Loucy (cell line): ENCODE measurements around the gene SMURF1.

Experiments
- H2AFZ ChIP-seq: fragments of 200-600 bp; sonication (generic); 2 replicates; pipeline ENCODE4 v1.6.0; 2016; ENCODE audit warnings: antibody characterized with exemption, mild to moderate bottlenecking, low read length, moderate library complexity
- H3F3A ChIP-seq: fragments of 200-600 bp; 2 replicates; pipeline ENCODE4 v1.6.0; 2016; ENCODE audit warnings: antibody characterized with exemption, low read depth, mild to moderate bottlenecking
- H3K27me3 ChIP-seq: fragments of 200-600 bp; sonication (generic); 2 replicates; pipeline ENCODE4 v1.6.1; 2014; ENCODE audit warnings: low read length, mild to moderate bottlenecking; ENCODE audit not compliant: insufficient read depth, poor library complexity, severe bottlenecking
- H3K36me3 ChIP-seq: fragments of 200-600 bp; sonication (generic); 2 replicates; pipeline ENCODE4 v1.6.1; 2016; ENCODE audit warnings: low read length; ENCODE audit not compliant: insufficient read depth
- H3K4me1 ChIP-seq: fragments of 200-600 bp; sonication (generic); 2 replicates; pipeline ENCODE4 v1.5.1; 2014; ENCODE audit warnings: low read length, mild to moderate bottlenecking; ENCODE audit not compliant: insufficient read depth, poor library complexity, severe bottlenecking
- H3K4me2 ChIP-seq: fragments of 200-600 bp; sonication (generic); 2 replicates; pipeline ENCODE4 v1.6.0; 2014; ENCODE audit warnings: antibody characterized with exemption, low read length, low read depth, mild to moderate bottlenecking; ENCODE audit not compliant: poor library complexity, severe bottlenecking
- H3K4me3 ChIP-seq: fragments of 200-600 bp; sonication (generic); 2 replicates; pipeline ENCODE4 v1.5.1; 2014; ENCODE audit warnings: low read length, mild to moderate bottlenecking, mixed read lengths; ENCODE audit not compliant: poor library complexity, severe bottlenecking
- H3K79me2 ChIP-seq: fragments of 200-600 bp; sonication (generic); 2 replicates; pipeline ENCODE4 v1.6.1; 2014; ENCODE audit warnings: low read length; ENCODE audit not compliant: insufficient read depth
- H3K9ac ChIP-seq: fragments of 200-600 bp; sonication (generic); 2 replicates; pipeline ENCODE4 v1.6.0; 2014; ENCODE audit warnings: mild to moderate bottlenecking, low read depth, low read length, moderate library complexity; ENCODE audit not compliant: poor library complexity, severe bottlenecking
- H3K9me2 ChIP-seq: fragments of 200-600 bp; sonication (generic); replicated peaks from 2 replicates; pipeline ENCODE4 v1.6.1; 2016; ENCODE audit warnings: low read depth, low read length, mixed read lengths
- H3K9me3 ChIP-seq: fragments of 200-600 bp; sonication (generic); 2 replicates; pipeline ENCODE4 v1.6.1; 2014; ENCODE audit warnings: mild to moderate bottlenecking, antibody characterized with exemption, low read length, low read depth; ENCODE audit not compliant: insufficient read depth
- H4K20me1 ChIP-seq: fragments of 200-600 bp; sonication (generic); 2 replicates; pipeline ENCODE4 v1.6.0; 2014; ENCODE audit warnings: antibody characterized with exemption, low read length, mild to moderate bottlenecking; ENCODE audit not compliant: insufficient read depth, poor library complexity, severe bottlenecking
- EZH2phosphoT487 ChIP-seq: fragments of 200-600 bp; IDR thresholded peaks from 2 replicates; pipeline ENCODE4 v1.6.1; 2018; ENCODE audit warnings: antibody characterized with exemption, mild to moderate bottlenecking, moderate library complexity, borderline replicate concordance
- TF ChIP-seq, protein P1 (sequence below): fragments of 200-600 bp; sonication (generic); conservative IDR thresholded peaks from 2 replicates; pipeline ENCODE4 v1.5.1; 2014; ENCODE audit warnings: mild to moderate bottlenecking, antibody characterized with exemption, low read length

The SMURF1 gene

GRCh38 chr7:99024066-99024465, 119.8 kb downstream of the SMURF1 start:
- peaks cover 17% of the 10 kb centered on the region for H3K36me3 ChIP-seq

DNA sequence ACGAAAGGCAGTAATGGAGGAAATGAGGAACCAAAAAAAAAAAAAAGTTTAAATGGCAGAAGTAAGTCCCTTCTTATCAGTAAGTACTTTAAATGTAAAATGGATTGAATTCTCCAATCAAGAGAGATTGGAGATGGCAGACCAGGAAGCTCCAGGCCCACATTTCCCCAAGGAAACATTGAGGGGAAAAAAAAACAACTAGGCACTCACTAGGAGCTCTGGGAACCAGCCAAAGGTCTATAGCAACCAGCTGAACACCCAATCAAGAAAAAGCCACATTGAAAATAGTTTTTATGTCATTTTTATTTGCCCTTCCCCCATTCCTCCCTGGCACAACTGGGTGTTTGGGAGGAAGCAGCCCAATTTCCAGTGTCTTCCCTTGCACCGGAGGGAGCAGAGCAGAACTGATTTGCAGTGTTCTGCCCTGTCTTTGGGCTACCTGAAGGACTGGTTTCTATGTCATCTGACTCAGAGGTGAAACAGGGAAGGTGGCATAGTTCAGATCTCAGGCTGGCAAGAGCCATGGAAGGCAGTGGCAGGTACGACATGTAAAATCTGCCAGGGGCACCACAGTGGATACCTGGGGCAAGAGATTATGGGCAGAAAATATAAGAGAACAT, 121.9 kb downstream of the SMURF1 start:
- TF ChIP-seq, protein P1, sequence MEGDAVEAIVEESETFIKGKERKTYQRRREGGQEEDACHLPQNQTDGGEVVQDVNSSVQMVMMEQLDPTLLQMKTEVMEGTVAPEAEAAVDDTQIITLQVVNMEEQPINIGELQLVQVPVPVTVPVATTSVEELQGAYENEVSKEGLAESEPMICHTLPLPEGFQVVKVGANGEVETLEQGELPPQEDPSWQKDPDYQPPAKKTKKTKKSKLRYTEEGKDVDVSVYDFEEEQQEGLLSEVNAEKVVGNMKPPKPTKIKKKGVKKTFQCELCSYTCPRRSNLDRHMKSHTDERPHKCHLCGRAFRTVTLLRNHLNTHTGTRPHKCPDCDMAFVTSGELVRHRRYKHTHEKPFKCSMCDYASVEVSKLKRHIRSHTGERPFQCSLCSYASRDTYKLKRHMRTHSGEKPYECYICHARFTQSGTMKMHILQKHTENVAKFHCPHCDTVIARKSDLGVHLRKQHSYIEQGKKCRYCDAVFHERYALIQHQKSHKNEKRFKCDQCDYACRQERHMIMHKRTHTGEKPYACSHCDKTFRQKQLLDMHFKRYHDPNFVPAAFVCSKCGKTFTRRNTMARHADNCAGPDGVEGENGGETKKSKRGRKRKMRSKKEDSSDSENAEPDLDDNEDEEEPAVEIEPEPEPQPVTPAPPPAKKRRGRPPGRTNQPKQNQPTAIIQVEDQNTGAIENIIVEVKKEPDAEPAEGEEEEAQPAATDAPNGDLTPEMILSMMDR: no peak
- TF ChIP-seq EZH2phosphoT487: no peak
- Histone ChIP-seq H3K4me1 (no peaks in the 10 kb centered on the region), H3F3A (no peaks in the 10 kb centered on the region), H3K4me3 (no peak overlapping the region), H3K9me3 (no peaks in the 10 kb centered on the region), H3K9me2 (no peaks in the 10 kb centered on the region), H3K27me3 (no peaks in the 10 kb centered on the region), H3K9ac (no peak overlapping the region), H4K20me1 (no peaks in the 10 kb centered on the region), H2AFZ (no peak overlapping the region), H3K79me2 (no peaks in the 10 kb centered on the region), H3K4me2 (no peak overlapping the region), H3K36me3 (peaks cover 6% of the 10 kb centered on the region; the same call in 1 of the 2 replicates)

More at GRCh38 chr7:99024066-99024465, 119.8 kb downstream of the SMURF1 start:
- Histone ChIP-seq H3K9me2 (no peaks in the 10 kb centered on the region), H3K4me1 (no peaks in the 10 kb centered on the region), H3K9me3 (no peaks in the 10 kb centered on the region), H3K79me2 (no peaks in the 10 kb centered on the region), H3K9ac (no peak overlapping the region), H3K4me3 (no peak overlapping the region), H3F3A (no peaks in the 10 kb centered on the region), H4K20me1 (no peaks in the 10 kb centered on the region), H2AFZ (no peak overlapping the region), H3K4me2 (no peak overlapping the region), H3K27me3 (no peaks in the 10 kb centered on the region)
- TF ChIP-seq EZH2phosphoT487: no peak
- TF ChIP-seq, protein P1: no peak

- H3K4me1 ChIP-seq: no peaks in the 10 kb centered on the region
- no peaks in the 10 kb centered on the region for H4K20me1 ChIP-seq
- H3K79me2 ChIP-seq: no peaks in the 10 kb centered on the region
- H3K4me3 ChIP-seq: no peak overlapping the region
- H3F3A ChIP-seq: no peaks in the 10 kb centered on the region
- TF ChIP-seq, protein P1: no peak
- TF ChIP-seq EZH2phosphoT487: no peak
- H3K9ac ChIP-seq: no peak overlapping the region
- no peak overlapping the region for H2AFZ ChIP-seq
- H3K9me3 ChIP-seq: no peaks in the 10 kb centered on the region
- no peaks in the 10 kb centered on the region for H3K27me3 ChIP-seq
- no peak overlapping the region for H3K4me2 ChIP-seq
- H3K36me3 ChIP-seq: peaks cover 11% of the 10 kb centered on the region; the same call in 1 of the 2 replicates
- no peaks in the 10 kb centered on the region for H3K9me2 ChIP-seq
These were observed 123.5 kb downstream of the SMURF1 start for GRCh38 chr7:99020413-99020715.
